Stomach (tissue), 4 donors: Measurements from ENCODE around the gene EIF4EBP2.

Experiments
- CTCF ChIP-seq, 7 experiments: fragments of 450-650 bp in 4 of 7; fragments of 200-600 bp in 3 of 7; sonication (generic) in 3 of 7; IDR thresholded peaks; one replicate each; pipeline ENCODE4 v1.5.1; 2016 to 2019; ENCODE audit warnings: antibody characterized with exemption in 7 of 7, control low read depth in 2 of 7, mild to moderate bottlenecking in 1 of 7
- EP300 ChIP-seq: sonication (generic); formaldehyde crosslinking; IDR thresholded peaks from one replicate; pipeline ENCODE4 v1.6.1; 2017; ENCODE audit warnings: antibody characterized with exemption
- POLR2A ChIP-seq, 4 donors: fragments of 450-650 bp; IDR thresholded peaks; one replicate each; pipeline ENCODE4 v1.6.1; 2016; ENCODE audit warnings: antibody characterized with exemption in 4 of 4, control low read depth in 2 of 4, mild to moderate bottlenecking in 1 of 4, moderate library complexity in 1 of 4

GRCh38 chr10:70418229-70418628 is 14.3 kb downstream of the EIF4EBP2 start:
- TF ChIP-seq CTCF (IDR thresholded peaks at IDR 0.05) (no peak), EP300 (no peak), POLR2A (IDR thresholded peaks at IDR 0.05) (no peak)
